Stimulated activated CD4-positive, alpha-beta T cell treated with anti-CD3 and anti-CD28 coated beads, Interleukin-4, amount 100 ng/mL, for 48 hours (primary cell): ENCODE data around the gene SIM2.

Experiments
- DNase-seq, 2 donors: peaks; one replicate each; pipeline ENCODE4 v3.0.0-alpha.2; 2020; ENCODE audit warnings: low read depth in 2 of 2

The SIM2 gene

GRCh38 chr21:36716836-36717235 lies 17.9 kb downstream of the SIM2 start:
- no peak for DNase-seq

DNA sequence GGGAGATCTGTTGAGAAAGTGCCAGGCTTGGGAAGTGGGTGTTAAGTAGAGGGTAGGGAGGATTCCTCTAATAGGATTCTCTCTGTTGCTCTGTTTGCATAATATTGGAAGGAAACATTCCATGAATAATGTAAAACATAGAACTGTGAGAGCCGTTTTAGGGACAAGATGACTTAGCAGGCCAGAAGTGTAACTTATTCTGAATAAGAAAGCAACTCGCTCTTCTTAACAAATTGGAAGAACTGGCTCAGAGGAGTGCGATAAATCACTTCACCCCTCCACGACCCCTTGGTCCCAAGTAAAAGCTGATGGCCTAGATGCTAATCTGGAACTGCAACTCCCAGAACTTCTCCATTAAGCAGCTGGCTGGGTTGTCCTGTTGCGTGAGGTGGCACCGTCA lies 19.1 kb downstream of the SIM2 start:
- DNase-seq = no peak

GRCh38 chr21:36718951-36719501 lies 20.1 kb downstream of the SIM2 start:
- DNase-seq = no peak

- DNase-seq = no peak
These were observed 20.7 kb downstream of the SIM2 start for GRCh38 chr21:36719614-36720013.

DNA sequence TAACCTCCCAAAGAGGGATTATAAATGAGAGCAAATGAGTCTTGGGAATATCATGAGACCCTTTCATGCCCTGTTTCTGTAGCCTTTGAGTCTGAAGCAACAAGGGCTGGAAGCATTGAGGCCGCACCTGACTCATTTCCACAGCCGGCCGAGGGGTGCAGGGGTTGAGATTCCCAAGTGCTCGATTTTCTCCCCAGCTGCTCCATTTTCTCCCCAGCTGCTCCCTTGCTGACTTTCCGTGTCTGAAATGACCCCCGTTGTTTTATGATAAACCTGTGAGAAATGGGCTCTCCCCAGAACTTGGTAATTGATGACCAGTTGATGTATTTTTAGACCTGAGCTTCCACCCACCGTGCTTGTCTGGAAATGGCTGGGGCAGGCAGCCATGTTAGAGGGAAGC lies 22.9 kb downstream of the SIM2 start:
- DNase-seq = no peak

DNA sequence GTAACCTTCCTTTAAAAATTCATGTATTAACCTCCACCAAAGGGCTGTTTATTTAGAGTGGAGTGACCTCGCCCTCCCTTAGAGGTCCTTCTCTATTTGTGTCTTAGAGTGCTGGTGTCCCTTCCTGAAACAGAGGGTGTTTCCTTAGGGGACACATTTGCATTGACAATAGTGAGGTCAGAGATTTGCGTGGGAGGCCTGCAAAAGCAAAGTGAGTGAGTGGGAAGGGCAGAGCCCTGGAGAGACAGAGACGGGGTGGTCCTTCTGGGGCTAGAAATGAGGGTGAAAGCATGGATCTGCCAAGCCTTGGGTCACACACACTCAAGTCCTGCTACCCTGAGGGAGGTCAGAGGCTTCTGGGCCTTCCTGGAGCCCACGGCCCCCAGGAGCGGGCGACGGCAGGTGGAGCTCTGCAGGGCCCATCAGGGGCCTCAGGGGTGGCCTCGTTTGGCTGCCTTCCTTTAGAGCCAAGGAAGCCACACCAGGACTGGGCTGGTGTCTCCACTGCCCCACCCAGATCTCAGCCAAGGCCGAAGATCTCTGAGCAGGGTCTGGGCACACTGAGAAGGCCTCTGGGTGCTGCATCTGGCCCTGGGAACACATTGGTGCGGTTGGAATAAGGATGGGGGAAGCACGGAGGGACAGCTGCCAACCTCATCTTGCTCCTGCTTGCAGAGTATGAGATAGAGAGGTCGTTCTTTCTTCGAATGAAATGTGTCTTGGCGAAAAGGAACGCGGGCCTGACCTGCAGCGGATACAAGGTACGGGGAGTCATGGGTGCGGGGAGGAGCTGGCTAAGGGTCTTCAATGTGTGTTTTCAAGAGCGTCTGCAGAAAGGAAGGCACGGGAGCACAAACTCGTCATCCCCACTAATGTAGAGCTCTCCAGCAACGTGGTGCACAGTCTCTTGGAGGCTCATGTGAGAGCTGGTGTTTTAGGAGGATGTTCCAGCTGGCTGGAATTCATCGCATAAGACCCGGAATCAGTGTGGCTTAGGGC lies 23.8 kb downstream of the SIM2 start:
- no peak for DNase-seq

DNA sequence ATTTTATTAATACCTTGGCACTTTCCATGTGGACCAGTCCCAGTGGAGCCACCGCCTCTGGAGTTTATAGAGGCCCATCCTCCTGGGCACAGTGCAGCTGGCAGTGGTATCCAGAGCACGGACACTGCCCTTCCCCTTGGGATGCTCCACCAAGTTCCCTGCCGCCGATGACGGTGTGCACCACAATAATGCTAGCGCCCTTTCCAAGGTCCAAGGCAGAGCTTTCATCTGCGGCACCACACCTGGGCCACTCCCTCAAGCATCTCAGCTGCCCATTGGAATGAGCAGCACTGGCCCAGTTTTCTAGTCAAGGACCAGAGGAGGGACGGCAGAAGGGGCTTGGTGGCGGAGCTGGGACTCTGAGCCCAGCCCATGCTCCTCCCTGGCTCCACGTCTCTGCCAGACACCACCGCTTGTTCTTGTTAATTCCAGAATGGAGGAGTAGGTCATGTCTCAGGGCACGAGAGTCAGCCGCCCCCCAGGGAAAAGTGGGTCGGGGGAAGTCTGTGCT lies 24.5 kb downstream of the SIM2 start:
- DNase-seq = no peak

DNA sequence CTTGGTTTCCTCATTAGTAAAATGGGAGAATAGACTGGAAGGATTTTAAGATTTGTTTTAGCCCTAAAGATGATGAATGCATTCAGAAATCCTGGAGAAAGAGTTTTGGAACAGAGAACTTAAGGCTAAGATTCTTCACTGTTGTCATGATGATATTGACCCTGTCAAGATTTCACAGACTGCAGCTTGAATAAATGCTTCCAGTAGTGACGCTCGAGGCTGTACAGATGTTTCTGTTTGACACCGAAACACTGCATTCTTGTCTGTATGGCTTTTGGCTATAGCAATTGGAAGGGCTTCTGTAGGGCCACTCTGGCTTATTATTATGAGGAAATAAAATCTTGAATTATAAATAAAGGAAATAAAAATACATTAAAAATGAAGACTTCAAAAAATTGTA lies 25.7 kb downstream of the SIM2 start:
- no peak for DNase-seq

GRCh38 chr21:36725793-36726386 lies 27.0 kb downstream of the SIM2 start:
- DNase-seq = no peak

DNA sequence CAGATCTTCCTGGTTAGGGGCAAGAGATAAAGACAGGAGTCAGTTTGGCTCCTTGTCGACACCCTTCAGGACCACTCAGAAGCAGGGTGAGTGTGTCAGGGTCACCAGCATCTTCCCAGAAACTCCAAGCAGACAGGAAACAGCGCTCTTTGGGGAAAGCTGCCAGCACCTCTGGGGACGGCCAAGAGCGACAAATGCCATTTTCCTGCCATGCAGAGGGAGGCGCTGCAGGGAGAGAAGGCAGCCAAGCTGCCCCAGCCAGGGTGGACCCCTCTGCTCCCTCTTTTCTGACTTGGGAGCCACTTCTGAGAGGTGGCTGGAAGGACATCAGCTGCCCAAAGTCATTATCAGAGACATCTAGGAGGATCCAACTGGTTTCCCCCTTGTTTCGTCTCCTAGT lies 29.0 kb downstream of the SIM2 start:
- no peak for DNase-seq

- no peak for DNase-seq
These were observed 29.6 kb downstream of the SIM2 start for GRCh38 chr21:36728371-36729111.

- no peak for DNase-seq
These were observed 30.5 kb downstream of the SIM2 start for GRCh38 chr21:36729310-36729970.

- DNase-seq = no peak
These were observed 31.7 kb downstream of the SIM2 start for GRCh38 chr21:36730291-36731281.

GRCh38 chr21:36732217-36732616 lies 33.3 kb downstream of the SIM2 start:
- no peak for DNase-seq

- DNase-seq = no peak
These were observed 33.8 kb downstream of the SIM2 start for GRCh38 chr21:36732761-36733160.

DNA sequence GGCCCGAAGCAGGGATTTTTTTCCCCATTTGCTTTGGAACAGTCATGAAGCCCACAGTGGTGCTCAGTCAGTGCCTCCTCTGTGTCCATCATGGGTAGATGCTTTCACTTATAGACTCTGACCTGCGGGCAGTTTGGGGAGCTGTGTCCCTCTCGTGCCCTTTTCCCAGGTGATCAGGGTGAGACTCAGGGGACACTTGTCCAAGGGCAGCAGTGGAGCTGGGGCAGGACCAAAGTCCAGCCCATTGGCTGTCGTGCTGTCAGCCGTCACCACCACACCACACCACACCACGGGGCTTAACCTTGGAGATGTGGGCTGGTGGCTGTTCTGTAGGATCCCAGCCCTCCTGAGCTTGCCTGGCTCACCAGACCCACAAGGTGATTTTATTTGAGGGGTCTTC lies 34.9 kb downstream of the SIM2 start:
- no peak for DNase-seq

DNA sequence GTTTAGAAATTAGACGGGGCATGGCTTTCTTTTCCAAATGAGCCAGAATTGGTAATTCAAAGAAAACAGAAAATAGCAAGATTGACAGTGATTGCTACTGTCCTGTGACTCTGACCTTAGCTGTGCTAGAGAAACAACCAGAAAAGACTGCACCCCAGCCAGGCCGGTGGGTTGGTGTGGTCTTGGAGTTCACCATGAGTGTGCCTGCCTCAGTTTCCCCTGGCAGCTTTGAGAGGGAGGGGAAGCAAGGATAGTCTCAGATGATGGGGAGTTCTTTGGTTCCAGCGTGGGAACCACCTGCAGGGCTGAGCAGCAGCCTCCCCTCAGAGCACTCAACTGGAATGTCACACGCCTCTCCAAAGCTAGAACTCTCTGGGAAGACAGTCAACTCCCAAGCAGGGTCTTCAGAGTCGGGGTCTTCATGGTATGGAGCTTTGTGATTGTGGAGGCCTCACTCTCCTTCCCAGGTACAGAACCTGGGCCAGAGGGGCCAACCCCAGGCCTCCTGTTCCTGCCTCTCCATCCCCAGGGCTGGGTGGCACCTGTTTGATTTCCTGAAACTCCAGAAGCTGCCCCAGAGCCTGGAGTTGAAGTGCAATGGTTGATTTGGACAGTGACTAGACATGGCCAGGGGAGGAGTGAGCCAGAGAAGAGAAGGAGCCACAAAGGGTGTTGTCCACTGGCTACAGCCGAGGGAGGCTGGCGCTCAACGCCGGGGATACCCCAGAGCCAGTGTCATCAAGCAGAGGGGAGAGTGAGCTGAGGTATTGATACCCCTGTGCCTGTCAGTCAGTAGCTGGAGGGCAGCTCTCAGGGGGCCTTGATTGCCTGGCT lies 35.7 kb downstream of the SIM2 start:
- DNase-seq = no peak

DNA sequence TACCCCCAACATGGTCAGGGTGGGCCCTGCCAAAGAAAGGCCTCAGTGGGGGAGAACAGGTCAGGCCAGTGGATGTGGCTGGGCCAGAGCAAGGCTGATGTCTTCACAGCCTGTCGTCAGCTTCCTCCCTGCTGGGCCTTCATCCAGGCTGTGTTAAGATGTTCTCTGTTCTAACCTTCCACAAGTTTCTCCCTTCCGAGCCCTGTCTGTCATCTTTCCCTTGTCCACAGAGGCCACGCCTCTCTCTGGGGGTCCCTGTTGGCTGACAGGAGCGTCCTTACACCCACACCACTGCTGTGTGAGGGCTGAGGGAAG lies 36.2 kb downstream of the SIM2 start:
- DNase-seq = no peak

DNA sequence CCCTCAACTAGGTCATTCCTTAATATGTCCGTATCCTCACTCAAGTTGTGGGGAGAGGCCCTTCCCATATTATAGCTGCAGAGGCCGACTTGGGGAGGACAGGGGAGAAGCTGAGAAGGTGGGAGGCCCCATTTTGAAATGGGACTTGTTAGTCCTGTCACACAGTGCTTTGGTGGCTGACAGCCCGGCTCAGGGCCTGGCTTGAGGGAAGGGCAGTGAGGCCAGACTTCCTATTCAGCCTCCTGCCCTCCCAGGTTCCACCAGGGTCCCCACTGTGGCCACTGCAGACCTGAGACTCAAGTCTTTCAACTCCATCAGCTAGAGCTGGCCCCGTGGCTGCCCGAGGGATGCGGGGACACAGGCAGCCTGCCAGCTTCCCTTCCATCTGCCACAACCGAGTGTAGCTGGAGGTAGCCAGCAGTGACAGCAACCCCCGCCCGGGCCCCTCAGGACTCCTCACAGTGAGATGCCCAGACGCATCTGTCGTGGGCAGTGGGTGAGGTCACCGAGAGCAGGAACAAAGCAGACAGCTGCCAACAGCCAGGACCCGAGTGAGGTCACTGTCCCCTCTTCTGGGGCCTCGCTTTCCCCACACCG lies 36.9 kb downstream of the SIM2 start:
- DNase-seq = no peak
